ENCODE results near the gene KXD1.

GRCh38 chr19:18596752-18597157 is 39.1 kb downstream of the KXD1 start:
- no peak for TF ChIP-seq CTCF (IDR thresholded peaks at IDR 0.05)
- TF ChIP-seq POLR2A (IDR thresholded peaks at IDR 0.05) = no peak

All from uterus (tissue), 2 donors.